ENCODE data around the gene SEMA5A. TPM values are rescaled to one million over a fixed set of nuclear protein-coding genes. Genes with fewer than 3 reads are reported as not detected.

The SEMA5A gene
- total RNA-seq, 1 experiment from 2014 or later = 9.3 TPM

- CTCF ChIA-PET = interaction anchor here (0.6 kb wide), 1 partner anchor 68 kb away, joined by 3 read pairs; no protein-coding TSS in a partner anchor
- POLR2A ChIA-PET = no interaction called here
- no peak for DNase-seq (ENCODE audit: low spot score)
- Mint-ChIP-seq H3K27me3 (ENCODE audit: low read depth) (no peaks in the 10 kb centered on the region), H3K27ac (no peak overlapping the region), H3K9me3 (no peaks in the 10 kb centered on the region), H3K4me1 (peaks cover 11% of the 10 kb centered on the region), H3K36me3 (no peaks in the 10 kb centered on the region), H3K4me3 (no peak overlapping the region)
- ATAC-seq = no peak
- TF ChIP-seq ZBTB21 (CRISPR knock-in tag; IDR thresholded peaks at IDR 0.05; ENCODE audit: borderline replicate concordance) (no peak), TEAD4 (CRISPR knock-in tag; IDR thresholded peaks at IDR 0.05) (no peak), GTF2I (CRISPR knock-in tag; conservative IDR thresholded peaks at IDR 0.05) (no peak)
Measured at GRCh38 chr5:9386945-9387344, 158.9 kb downstream of the SEMA5A start.

- DNase-seq (ENCODE audit: low spot score) (no peak), ATAC-seq (no peak)
- no peak for TF ChIP-seq ZNF425 (CRISPR knock-in tag; conservative IDR thresholded peaks at IDR 0.05)
- no peak overlapping the region for H3K27ac Mint-ChIP-seq
- no peaks in the 10 kb centered on the region; the same call in 1 of the 2 replicates for H3K36me3 Mint-ChIP-seq
- H3K4me3 Mint-ChIP-seq = no peak overlapping the region
- H3K4me1 Mint-ChIP-seq = no peaks in the 10 kb centered on the region
- H3K9me3 Mint-ChIP-seq = no peaks in the 10 kb centered on the region
- no peaks in the 10 kb centered on the region for H3K27me3 Mint-ChIP-seq (ENCODE audit: low read depth)
- CTCF ChIA-PET = no interaction called here
- POLR2A ChIA-PET = no interaction called here
Measured at GRCh38 chr5:9382522-9382921, 163.4 kb downstream of the SEMA5A start.

GRCh38 chr5:9381464-9381863, 164.4 kb downstream of the SEMA5A start:
- DNase-seq (ENCODE audit: low spot score) (no peak), ATAC-seq (no peak)
- no peak overlapping the region for H3K4me3 Mint-ChIP-seq
- ChIA-PET CTCF (no interaction called here), POLR2A (no interaction called here)
- H3K27ac Mint-ChIP-seq = no peak overlapping the region
- H3K27me3 Mint-ChIP-seq (ENCODE audit: low read depth) = no peaks in the 10 kb centered on the region
- no peaks in the 10 kb centered on the region for H3K4me1 Mint-ChIP-seq
- TF ChIP-seq ERG (CRISPR knock-in tag; IDR thresholded peaks at IDR 0.05) (no peak), E2F4 (CRISPR knock-in tag; IDR thresholded peaks at IDR 0.05; ENCODE audit: borderline replicate concordance, low read depth) (no peak), ZNF317 (CRISPR knock-in tag; IDR thresholded peaks at IDR 0.05; ENCODE audit: borderline replicate concordance, low read depth) (no peak), TEAD4 (CRISPR knock-in tag; IDR thresholded peaks at IDR 0.05) (no peak), NFATC4 (CRISPR knock-in tag; IDR thresholded peaks at IDR 0.05) (no peak), SMAD4 (CRISPR knock-in tag; IDR thresholded peaks at IDR 0.05) (no peak), SOX15 (CRISPR knock-in tag; IDR thresholded peaks at IDR 0.05) (no peak), GABPB1 (CRISPR knock-in tag; IDR thresholded peaks at IDR 0.05) (no peak)
- no peaks in the 10 kb centered on the region; the same call in 1 of the 2 replicates for H3K36me3 Mint-ChIP-seq
- H3K9me3 Mint-ChIP-seq = no peaks in the 10 kb centered on the region

- Mint-ChIP-seq H3K4me3 (no peak overlapping the region), H3K9me3 (no peaks in the 10 kb centered on the region), H3K4me1 (no peaks in the 10 kb centered on the region), H3K36me3 (no peaks in the 10 kb centered on the region; the same call in 1 of the 2 replicates), H3K27ac (no peak overlapping the region), H3K27me3 (ENCODE audit: low read depth) (no peaks in the 10 kb centered on the region)
- ChIA-PET CTCF (no interaction called here), POLR2A (no interaction called here)
- DNase-seq (ENCODE audit: low spot score) = no peak
- ATAC-seq = no peak
- no peak for TF ChIP-seq CTCF (IDR thresholded peaks at IDR 0.05)
- TF ChIP-seq ZNF232 (CRISPR knock-in tag; IDR thresholded peaks at IDR 0.05) = no peak
Measured at GRCh38 chr5:9380109-9380508, 165.8 kb downstream of the SEMA5A start.

Measured in WTC11 (cell line).